Keratinocyte (primary cell): Measurements from ENCODE around the gene RERE.

Source experiments
- CTCF ChIP-seq, 3 experiments: IDR thresholded peaks in 1 of 3; conservative IDR thresholded peaks in 1 of 3; optimal IDR thresholded peaks in 1 of 3; 2 replicates in 2 of 3; 3 replicates in 1 of 3; pipeline versions ENCODE3 to v1.5.1; 2011; ENCODE audit warnings: low read length in 3 of 3, mild to moderate bottlenecking in 3 of 3, moderate library complexity in 2 of 3, control low read depth in 1 of 3, inconsistent platforms in 1 of 3; ENCODE audit not compliant: insufficient read depth in 2 of 3; ENCODE audit errors: extremely low read depth in 1 of 3
- EZH2 ChIP-seq: IDR thresholded peaks from one replicate; pipeline ENCODE4 v1.6.1; 2012; ENCODE audit warnings: inconsistent platforms, mild to moderate bottlenecking, low read length, moderate library complexity

- TF ChIP-seq CTCF (optimal IDR thresholded peaks at IDR 0.05 in 1 of 3, IDR thresholded peaks at IDR 0.05 in 1 of 3, conservative IDR thresholded peaks at IDR 0.05 in 1 of 3; ENCODE audit: extremely low read depth in 1 of 3, insufficient read depth in 2 of 3, low read length in 3 of 3) (no peak), EZH2 (no peak)
Measured at GRCh38 chr1:8481650-8482380, 335.6 kb downstream of the RERE start.
